HG02798 (cell line): ENCODE results near the gene C2CD5.
"Not testable (repeated sequence)": the region's sequence is repeated elsewhere in the genome, so short reads cannot be mapped to it uniquely, and the experiment has no call there.

Source experiments
- ATAC-seq: cut with Tn5 transposase; IDR thresholded peaks from one replicate; pipeline ENCODE4 v1.9.1; 2021; ENCODE audit warnings: mild to moderate bottlenecking; ENCODE audit not compliant: unreplicated experiment, poor library complexity

Gene C2CD5

DNA sequence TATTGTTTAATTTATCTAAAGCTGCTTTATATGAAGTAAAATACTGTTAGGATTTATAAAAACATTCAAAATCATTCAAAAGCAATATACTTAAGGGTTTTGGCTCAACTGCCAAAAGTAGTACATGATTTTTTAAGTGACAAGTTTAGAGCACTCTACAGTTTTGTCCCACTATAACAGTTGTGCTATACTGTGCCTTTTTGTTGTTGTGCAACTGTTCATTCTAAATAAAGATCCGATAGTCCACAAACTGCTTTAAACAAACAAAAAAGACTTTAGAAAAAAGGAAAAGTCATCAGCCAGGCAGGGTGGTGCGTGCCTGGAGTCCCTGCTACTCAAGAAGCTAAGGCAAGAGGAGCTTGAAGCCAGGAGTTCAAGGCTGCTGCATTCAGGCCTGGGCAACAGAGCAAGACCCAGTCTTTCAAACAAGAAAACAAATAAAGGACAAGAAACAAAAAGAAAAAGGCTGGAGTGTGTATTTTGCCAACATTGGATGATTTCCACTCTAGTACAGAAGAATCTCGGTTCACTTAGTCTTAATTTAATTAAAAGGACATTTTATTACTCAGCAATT, 7.3 kb downstream of the C2CD5 start:
- ATAC-seq = no peak

DNA sequence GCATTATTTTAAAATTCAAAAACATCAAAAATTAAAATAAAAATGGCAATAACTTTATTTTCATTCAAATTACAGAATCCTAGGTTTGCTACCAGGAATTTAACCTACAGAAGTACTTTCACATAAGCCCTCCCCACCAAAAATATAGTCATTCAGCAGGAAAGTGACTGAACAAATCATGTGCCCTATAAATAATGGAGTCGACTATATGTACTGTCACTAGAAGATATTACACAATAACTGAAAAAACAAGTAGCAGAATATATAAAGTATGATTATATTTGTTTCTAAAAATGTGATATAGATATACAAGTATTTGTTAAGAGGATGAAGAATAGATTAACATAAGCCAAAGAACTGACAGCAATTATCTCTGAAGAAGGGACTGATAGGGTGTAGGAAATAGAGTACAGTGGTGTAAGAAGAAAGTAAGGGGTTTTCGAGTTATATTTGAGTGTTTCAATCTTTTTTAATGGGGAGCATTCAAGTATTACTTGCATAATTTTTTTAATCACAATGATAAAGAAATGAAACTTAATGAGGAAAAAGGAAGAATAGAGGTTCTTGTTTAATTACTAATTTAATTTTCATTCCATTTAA, 7.9 kb downstream of the C2CD5 start:
- ATAC-seq = no peak

DNA sequence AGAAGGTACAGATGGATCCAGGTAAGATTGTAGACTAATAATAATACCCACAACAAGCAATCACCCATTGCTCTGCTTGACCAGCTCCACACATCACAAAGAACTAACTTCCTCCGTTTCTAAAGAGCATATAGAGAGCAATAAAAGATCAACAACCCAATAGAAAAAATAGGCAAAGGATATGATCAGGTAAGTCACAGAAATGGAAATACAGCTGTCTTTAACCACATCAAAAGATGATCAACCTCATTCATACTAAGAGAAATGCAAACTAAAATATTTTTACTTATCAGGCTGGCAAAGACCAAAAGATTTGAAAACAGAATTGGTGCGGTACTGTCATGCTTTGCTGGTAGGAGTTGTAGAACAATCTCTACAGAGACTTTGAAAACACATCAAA, 8.9 kb downstream of the C2CD5 start:
- no peak for ATAC-seq

DNA sequence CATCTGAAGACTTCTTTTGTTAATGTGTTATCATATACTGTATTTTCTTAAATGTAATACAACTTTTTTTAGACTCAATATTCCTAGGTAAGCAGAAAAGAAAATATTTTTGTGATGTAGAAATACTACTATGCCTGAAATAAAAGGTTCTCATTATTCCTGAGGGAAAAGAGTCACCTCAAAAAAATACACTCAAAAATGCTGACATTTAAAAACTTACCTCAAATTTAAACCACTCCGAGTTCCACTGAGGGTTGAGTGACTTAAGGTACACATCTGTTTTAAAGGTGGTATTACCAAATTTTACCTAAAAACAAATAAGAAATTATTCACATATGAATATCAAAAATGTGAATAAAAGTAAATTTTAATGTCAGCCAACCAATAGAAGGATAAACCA, 9.3 kb downstream of the C2CD5 start:
- no peak for ATAC-seq

DNA sequence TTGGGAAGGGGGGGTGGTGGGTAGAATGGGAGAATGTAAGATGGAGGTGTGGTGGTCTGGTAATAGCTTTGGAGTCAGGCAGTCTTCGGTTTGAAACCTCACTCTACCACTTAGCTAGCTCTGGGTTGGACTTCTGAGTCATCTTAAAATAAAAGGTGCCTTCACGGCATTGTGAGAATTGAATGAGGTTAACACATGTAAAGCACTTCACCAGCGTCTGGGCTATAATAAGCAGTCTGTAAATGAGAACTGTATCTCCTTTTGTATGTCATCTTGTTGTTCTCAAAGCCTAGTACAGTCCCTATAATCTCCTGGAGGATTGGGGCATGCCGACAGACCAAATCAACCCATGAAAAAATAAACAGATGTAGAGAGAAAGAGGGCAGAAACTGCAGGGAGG, 11.2 kb downstream of the C2CD5 start:
- ATAC-seq = peak; percentile 79

DNA sequence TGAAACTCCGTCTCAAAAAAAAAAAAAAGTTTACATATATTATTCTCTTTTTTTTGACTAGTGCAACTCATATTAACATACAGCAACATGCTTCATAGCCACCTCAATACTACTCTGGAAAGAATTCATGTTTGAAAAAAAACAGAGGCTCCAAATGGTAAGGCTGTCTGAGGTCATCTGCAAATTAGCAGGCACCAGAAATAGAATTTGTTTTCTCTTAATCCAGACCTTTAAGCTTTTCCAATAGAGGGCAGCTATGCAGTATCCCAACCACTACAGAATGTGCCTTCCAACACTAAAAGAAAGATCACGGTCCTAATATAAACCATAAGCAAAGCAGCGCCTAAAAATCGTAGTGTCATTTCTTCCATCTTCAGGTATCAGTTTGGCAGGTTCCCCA, 12.0 kb downstream of the C2CD5 start:
- ATAC-seq = no peak

DNA sequence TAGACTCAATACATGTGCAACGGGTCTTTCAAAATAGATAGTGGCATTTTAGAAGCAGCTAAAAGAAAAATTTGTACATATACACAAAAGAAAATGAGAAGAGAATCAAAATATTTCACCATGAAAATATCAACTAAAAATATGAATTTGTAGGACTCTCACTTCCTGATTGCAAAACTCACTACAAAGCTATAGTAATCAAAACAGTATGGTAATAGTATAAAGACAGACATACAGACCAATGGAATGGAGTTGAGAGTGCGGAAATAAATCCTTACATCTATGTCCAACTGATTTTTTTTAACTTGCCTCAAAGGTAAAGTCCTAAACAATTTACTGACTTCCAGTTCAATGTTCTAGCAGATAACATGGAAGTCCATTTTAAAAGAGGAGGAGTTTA, 13.1 kb downstream of the C2CD5 start:
- no peak for ATAC-seq

DNA sequence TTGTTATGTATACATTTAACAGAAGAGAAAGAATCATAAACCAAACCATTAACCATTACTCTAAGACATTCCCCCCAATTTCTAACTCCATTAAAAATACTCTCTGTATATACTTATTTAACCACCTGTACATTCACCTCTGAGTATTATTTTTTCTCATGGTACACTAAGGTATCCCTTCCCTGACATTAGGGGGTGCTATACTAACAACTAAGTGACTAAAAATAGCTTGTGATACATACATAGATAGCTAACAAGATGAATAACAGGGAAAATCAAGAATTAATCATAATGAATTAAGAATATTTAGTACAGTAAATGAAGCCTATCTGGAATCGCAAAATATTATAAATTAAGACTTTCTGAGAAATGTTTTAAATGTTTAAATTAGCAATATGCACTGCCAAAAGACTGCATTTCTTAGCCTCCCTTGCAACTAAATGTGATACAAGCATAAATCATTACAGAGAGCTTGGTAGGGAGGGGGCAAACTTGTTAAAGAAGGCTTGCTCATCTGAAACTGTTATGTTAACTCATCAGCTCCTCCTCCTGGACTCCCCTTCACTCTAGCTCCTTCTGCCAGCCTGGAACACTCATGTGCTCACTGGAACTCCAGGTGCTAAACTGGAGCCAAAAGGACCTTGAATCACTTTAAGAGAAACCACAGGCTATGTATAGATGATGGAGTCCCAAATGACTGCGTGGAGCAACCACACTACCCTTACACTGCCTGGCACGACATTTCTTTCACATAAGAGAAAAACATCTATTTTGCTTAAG, 14.9 kb downstream of the C2CD5 start:
- ATAC-seq = peak; percentile 78

DNA sequence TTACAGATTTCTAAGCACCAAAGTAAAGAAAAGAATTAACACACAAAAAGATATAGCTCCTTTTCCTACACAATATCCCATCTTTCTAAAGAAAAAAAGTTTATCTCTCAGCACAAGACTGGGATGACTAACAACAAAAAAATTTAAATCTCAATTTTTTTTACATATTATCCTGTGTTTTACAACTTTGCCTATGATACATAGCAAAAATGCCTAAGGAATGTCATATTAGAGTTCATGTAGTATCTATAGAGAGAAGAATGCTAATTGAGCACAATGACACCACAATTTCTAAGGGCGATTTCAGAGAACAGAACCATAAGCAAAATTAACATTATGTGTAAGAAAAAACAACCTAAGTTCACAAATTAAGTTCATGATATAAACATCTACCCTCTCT, 16.3 kb downstream of the C2CD5 start:
- ATAC-seq = no peak

DNA sequence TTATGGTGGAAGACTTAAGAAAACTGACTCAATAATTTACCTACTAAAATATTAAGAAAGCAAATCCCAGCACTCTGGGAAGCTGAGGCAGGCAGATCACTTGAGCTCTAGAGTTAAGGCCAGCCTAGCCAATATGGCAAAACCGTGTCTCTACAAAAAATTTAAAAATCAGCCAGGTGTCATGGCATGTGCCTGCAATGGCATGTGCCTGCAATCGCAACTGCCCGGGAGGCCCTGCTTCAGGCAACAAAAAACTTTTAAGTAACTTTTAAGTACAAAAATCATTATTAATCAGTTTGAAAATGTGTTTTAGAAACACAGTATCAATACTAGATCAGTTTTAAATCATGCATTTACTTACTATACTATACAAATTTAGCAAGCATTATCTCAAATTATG, 17.5 kb downstream of the C2CD5 start:
- no peak for ATAC-seq

DNA sequence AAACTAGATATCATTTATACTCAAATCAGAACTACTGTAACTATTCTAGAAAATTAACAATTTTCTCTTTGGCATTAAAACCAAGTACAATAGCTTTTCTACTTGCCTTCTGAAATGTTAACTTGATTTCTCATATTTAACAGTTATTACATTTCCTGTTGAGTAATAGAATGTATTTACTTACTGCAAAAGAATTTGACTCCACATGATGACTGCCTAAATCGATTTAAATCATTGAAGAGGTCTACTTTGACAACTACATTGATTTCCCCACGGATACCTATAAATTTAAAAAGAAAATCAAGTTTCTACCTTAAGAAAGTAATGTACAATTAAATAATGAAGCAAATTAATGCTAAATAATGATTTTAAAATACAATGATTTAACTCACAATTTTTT, 18.9 kb downstream of the C2CD5 start:
- no peak for ATAC-seq

DNA sequence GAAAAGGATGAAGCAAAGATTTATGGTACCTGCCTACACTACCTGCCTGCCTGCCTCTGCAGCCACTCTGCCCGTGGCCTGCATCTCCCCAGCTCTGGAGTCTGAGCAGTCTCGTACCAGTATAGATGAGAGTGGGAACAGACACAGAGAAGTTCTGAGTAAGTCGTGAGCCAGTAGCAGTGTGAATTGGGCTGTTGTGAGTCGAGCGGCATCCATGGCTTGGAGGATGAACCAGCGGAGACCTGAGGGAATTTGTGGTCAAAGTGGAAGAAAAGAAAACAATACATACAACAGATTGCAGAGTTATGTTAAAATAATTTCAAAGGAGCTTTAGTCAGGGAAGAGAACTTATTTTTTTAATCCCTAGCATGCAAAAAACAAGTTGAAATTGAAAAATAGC, 25.3 kb downstream of the C2CD5 start:
- ATAC-seq = no peak

DNA sequence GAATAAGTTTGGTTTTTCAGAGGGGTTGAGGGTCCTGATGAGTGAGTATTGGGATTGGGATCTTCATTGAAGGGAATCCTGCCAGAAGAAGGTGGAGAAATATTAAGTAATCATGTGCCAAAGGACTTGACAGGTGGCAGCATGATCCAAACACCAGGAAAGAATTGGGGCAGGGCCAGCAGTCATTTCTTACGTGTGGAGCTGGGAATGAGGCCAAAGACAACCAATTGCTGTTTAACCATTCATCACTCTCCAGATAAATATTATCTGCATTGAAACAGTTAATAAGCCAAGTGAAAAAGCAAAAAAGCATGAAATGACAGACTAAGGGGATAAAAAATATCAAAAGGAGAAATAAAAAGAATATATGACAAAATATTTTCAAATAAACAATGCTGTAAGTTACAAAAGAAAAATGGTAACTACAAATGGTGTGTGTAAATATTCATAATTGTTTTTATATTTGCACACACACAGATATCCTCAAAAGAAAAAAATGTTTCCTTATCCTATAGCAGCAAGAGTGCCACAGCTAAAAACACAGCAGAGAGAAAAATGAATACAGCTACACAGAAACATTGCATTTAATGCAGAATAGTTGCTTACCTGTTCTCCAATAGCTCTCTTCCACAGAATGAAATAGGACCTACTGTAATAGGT, 26.2 kb downstream of the C2CD5 start:
- ATAC-seq = no peak

DNA sequence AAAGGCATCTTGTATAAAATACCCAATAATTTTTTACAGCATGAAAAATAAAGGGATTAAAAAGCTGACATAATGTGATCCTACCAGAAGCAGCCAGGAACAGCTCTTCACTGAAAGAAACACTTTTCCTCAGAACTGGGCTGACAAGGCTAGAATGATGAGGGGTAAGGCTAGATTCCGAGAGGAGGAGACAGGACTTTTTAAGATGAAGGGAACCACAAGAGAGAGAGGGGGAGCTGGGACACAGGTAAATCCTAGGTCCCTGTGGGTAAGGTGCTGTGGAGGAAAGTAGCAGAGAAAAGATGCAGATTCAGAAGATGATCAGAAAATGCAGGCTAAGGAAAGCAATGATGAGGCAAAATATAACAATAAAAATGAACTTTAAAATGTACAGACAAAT, 29.5 kb downstream of the C2CD5 start:
- no peak for ATAC-seq

DNA sequence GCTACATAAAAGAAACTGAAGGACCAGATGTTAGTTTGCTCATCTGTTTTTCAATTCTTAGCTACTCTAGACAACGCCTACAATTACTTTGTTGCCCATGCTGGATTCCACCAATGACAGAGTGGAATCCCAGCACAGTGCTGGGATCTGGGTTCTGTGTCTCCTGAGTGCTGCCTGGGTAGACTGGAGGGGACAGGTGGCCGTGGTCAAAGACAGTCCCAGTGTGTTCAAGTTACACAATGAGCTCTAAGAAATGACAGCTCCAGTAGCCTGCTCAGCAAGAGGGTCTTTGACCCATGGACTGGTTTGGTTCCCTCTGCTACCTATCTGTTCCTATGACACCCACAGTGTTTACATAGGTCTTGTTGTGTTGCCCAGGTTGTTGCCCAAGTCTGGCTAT, 38.5 kb downstream of the C2CD5 start:
- no peak for ATAC-seq

DNA sequence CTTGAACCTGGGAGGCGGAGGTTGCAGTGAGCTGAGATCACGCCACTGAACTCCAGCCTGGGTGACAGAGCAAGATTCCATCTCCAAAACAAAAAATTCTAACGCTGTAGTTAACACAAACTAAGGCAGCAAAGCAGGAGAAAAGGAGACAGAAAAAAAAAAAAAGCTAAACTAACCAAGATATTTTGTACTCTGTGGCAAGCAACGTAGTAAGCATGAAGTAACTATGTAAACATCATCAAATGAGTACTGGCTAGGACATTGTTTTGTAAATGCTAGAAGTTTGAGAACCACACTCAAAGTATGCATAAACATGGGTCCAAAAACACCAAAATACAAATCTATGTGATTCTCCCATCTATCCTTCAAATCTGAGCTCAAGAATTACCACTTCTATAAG, 44.2 kb downstream of the C2CD5 start:
- ATAC-seq = no peak

DNA sequence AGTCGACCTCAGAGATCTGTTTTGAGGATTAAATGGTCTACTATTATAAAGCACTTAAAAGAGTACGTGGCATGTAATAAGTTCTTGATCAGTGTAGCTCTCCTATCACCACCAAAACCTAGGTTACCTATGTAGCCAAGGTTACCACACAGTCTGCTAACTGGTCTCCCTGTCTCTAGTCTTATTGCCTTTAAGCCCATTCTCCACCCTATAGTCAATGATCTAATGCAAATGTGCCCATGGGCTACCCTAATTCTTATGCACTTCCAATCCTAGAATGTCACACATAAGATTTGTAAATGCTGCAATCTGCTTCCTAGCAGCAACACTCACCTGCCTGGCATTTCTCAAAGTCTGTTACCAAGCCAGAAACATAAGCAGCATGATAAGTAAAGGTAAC, 44.9 kb downstream of the C2CD5 start:
- no peak for ATAC-seq

DNA sequence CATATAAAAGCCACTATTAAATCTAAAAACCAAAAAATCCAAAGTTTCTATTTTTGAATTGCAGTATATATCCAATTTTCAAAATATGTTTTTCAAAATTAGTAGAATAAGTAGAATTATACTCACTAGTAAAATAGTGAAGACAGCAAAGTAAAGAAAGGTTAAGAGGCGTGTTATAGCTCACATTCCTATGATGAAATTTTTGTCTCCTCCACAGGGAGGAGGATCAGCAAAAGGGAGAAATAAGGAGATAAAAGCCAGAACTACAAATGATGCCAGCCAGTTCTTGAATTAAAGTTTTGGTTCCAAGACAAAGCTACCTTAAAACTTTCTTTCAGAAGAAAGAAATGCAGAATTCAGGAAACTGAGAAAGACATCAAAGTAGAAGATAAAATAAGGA, 50.0 kb downstream of the C2CD5 start:
- no peak for ATAC-seq

DNA sequence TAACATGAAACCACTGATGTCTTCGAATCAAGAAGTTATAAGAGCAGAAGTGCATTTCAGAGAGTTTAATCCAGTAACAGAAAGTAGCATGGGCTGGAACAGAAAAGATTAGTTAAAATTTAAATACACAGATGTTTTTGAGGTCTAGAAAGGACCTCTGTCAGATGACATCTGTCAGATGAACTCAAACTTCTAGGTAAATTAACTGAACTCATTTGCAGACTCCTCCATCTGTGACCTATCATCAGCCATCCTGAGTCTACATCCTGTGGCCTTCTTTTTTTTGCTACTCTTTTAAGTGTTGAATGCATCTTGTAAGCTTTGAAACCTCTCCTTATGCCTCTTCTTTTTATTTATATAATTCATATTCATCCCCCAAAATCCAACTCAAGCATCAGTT, 53.3 kb downstream of the C2CD5 start:
- no peak for ATAC-seq

DNA sequence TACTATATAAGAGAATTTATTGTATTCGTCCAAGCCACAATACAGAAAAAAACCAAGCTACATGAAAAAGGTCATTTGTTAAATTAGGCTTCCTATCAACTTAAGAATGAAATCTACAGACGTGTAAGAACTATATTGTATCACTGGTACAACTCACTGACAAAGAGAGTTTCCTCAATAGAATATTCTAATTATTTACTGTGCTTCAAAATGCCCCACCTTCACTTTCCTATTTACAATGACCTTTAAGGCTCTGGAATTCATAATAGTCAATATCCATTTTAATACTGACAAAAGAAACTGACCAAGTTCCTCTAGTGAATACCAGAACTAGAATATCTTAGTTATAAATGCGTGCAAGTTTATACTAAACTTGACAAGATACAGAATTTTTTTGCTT, 55.9 kb downstream of the C2CD5 start:
- no peak for ATAC-seq

DNA sequence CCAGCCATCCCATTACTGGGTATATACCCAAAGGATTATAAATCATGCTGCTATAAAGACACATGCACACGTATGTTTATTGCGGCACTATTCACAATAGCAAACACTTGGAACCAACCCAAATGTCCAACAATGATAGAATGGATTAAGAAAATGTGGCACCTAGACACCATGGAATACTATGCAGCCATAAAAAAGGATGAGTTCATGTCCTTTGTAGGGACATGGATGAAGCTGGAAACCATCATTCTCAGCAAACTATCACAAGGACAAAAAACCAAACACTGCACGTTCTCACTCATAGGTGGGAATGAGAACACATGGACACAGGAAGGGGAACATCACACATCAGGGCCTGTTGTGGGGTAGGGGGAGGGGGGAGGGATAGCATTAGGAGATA, 56.7 kb downstream of the C2CD5 start:
- ATAC-seq = not testable (repeated sequence)
